AG09319 (cell line): ENCODE results near the gene C1orf167.

Source experiments
- DNase-seq: peaks from one replicate; pipeline ENCODE4 v3.0.0-alpha.2; 2010; ENCODE audit warnings: low read depth; ENCODE audit errors: extremely low read depth
- TF ChIP-seq, protein P1 (sequence below): IDR thresholded peaks from 2 replicates; pipeline ENCODE4 v1.5.1; 2011; ENCODE audit warnings: low read depth, mild to moderate bottlenecking, inconsistent platforms, low read length, moderate library complexity

Gene C1orf167

DNA sequence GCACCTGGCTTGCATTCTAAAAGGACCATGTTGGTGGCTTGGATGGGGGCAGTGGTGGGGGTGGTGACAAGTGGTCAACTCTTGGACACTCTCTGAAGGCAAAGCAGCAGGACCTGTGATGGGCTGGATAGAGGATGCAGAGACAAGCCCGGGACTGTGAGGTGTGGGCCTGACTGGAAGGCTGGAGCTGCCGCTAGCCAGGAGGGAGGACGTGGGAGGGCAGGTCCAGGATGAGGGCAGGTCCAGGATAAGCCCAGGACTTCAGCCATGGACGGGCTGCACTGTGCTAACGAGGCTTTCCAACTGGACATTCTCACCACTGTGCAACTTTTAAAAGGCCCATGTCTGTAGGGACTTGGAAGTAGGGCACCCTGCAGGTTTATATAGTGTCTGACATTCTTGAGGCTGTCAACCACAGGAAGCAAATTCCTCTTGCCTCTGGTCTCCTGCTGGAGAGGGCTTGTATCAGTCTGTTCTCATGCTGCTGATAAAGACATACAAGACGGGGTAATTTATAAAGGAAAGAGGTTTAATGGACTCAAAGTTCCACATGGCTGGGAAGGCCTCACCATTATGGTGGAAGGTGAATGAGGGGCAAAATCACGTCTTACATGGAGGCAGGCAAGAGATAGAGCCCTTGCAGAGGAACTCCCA lies 8.3 kb upstream of the C1orf167 start:
- TF ChIP-seq, protein P1, sequence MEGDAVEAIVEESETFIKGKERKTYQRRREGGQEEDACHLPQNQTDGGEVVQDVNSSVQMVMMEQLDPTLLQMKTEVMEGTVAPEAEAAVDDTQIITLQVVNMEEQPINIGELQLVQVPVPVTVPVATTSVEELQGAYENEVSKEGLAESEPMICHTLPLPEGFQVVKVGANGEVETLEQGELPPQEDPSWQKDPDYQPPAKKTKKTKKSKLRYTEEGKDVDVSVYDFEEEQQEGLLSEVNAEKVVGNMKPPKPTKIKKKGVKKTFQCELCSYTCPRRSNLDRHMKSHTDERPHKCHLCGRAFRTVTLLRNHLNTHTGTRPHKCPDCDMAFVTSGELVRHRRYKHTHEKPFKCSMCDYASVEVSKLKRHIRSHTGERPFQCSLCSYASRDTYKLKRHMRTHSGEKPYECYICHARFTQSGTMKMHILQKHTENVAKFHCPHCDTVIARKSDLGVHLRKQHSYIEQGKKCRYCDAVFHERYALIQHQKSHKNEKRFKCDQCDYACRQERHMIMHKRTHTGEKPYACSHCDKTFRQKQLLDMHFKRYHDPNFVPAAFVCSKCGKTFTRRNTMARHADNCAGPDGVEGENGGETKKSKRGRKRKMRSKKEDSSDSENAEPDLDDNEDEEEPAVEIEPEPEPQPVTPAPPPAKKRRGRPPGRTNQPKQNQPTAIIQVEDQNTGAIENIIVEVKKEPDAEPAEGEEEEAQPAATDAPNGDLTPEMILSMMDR = no peak
- DNase-seq = no peak

DNA sequence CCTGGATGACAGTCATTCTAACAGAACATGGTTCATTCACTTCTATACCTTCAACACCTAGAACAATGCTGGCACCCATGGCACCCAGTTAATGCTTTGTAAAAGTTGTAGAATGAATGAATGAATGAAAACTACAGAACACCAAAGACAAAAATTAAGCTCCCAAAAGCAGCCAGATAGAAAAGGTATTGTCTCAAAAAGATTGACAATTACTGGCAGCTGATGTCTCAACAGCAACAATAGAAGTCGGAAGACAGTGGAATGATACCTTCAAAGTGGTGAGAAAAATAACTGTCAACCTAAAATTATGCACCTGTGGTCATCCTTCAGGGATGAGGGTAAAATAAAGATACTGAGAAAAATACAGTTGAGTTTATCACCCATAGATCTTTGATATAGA lies 4.9 kb upstream of the C1orf167 start:
- TF ChIP-seq, protein P1 = no peak
- no peak for DNase-seq

DNA sequence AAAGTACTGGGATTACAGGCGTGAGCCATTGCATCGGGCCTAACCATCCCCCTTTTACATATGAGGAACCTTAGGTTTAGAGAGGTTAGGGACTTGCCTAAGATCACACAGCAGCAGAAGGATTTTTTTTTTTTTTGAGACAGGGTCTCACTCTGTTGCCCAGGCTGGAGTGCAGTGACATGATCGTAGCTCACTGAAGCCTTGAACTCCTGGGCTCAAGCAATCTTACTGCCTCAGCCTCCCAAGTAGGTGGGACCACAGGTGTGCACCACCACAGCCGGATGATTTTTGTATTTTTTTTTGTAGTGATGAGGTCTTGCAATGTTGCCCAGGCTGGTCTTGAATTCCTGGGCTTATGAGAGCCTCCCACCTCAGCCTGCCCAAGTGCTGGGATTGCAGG lies 2.2 kb upstream of the C1orf167 start:
- TF ChIP-seq, protein P1 = no peak
- no peak for DNase-seq

DNA sequence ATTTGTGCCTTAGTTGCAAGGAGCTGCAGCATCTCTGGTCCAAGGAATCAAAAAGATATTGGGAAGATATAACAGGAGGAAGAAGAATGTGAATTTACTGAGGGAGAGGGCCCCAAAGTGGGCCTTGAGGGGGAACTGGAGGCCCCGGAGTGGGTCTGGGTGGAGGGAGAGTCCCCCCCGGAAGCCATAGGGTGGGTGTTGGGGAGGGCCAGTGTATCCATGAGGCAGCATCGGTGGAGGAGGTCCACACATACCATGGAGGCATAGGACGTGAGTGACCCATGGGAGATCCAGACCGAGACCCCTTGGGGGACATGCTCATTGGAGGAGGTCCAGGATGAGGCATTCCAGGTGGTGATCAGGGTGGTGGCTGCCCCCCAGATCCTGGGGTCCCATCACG lies 708 bp upstream of the C1orf167 start:
- DNase-seq = no peak
- TF ChIP-seq, protein P1 = no peak

DNA sequence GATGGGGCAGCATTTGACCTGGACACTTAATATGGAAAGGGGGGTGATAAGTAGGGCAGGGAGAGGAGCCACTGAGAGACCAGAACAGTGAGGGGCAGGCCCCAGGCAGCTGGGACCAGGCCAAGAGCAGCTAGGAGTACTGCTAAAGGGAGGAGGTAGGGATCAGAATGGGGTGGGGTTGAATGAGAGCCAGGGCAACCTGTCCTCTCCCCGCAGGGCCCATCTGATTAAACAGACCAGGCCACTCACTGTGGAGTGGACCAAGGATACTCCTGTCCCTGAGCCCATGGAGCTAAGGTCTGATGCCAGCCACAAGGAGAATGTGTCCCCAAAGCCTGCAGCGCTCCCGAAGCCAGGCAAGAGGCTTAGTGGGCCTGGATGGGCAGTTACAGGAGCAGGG lies 2.1 kb downstream of the C1orf167 start:
- DNase-seq = no peak

DNA sequence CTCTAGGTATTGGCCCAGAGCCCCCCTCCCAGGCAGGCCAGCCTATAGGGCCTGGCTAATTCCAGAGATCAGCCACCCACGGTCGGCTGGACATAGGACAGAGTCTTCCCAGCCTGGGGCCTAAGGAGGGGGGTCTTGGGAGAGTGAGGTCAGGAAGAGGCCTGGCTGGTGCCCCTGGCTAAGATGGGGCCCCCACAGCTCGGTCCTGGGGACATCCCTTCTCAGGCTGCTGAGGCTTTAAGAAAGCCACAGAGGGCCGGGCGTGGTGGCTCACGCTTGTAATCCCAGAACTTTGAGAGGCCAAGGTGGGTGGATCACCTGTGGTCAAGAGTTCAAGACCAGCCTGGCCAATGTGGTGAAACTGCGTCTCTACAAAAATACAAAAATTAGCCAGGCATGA lies 2.5 kb downstream of the C1orf167 start:
- DNase-seq = no peak
- TF ChIP-seq, protein P1 = no peak

More for the DNA sequence above, 2.1 kb downstream of the C1orf167 start:
- TF ChIP-seq, protein P1 = no peak

DNA sequence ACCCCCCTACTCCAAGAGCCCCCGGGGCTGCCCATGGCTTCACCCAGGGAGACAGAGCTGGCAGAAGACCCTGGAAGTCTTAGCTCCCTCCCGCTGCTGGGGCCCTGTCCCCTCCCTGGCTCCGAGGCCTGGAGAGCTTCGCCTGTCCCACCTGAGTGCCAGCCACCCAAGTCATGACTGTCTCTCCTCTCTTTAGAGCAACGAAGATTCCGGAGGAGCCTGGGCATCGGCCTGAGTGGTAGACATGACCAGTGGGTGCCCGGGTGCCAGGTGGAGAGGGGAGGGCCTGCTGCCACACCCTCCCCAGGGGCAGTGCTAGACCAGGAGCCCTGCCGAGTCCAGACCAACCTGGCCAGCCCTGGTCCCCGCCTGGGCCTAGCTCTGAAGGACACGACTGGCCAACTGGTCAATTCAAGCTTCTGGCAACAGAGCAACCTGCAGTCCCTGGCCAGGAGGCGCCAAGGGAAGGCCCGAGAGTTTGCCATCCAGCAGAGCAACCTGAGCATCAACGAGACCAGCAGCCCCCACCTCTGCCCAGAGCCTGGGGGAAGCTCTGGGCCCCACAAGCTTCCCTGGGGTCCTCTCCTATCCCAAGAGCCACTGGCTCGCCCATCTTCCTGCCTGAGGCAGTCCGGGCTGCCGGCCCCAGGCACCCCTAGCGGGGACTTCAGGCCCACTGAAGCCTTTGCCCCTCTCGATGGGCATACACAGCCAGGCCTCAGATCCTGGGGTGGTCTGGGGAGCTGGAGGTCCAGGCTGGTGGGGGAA lies 3.9 kb downstream of the C1orf167 start:
- TF ChIP-seq, protein P1 = no peak

More for the DNA sequence above, 3.9 kb downstream of the C1orf167 start:
- DNase-seq = no peak
